HCT116 (cell line): Measurements from ENCODE around the gene SUCLG2. TPM values are rescaled to one million over a fixed set of nuclear protein-coding genes. Genes with fewer than 3 reads are reported as not detected.

Source experiments
- ATAC-seq: fragments of 200-7000 bp; cut with Tn5 transposase; 2 replicates; pipeline ENCODE4 v1.9.1; 2020; ENCODE audit warnings: mild to moderate bottlenecking, moderate library complexity
- BruUV-seq: library from RNA; stranded (reverse); fragments of 400-500 nt; replicated peaks from 2 replicates; lab custom pipeline; 2021; lab: Mats Ljungman, UMichigan
- CTCF ChIA-PET: fragments of 300-600 bp; sonication (Branson Sonifier 250); formaldehyde crosslinking; loops from one replicate; lab custom pipeline; 2021; ENCODE audit warnings: antibody characterized with exemption; lab: Charles Lee
- POLR2A ChIA-PET: fragments of 300-600, 350-600 bp; sonication (Branson Sonifier 250); formaldehyde crosslinking; loops from one replicate; lab custom pipeline; 2021; ENCODE audit warnings: antibody characterized with exemption; lab: Charles Lee
- RAD21 ChIA-PET, 2 experiments: fragments of 300-600 bp; sonication (Branson Sonifier 250); formaldehyde crosslinking; loops; one replicate each; lab custom pipeline; 2023; ENCODE audit warnings: low total read pairs in 2 of 2; ENCODE audit not compliant: uncharacterized antibody in 2 of 2, unreplicated experiment in 2 of 2, low non-redundant PET in 1 of 2; lab: Charles Lee
- DNase-seq: peaks from one replicate; pipeline ENCODE4 v3.0.0-alpha.2; 2010; ENCODE audit warnings: low read depth, low spot score
- H2AFZ ChIP-seq: fragments of 200-600 bp; shearing (Covaris generic), sonication (generic); 2 replicates; pipeline ENCODE4 v1.6.1; 2017; ENCODE audit warnings: low read depth, mixed run types, mixed read lengths, antibody characterized with exemption, low read length; ENCODE audit not compliant: poor library complexity, severe bottlenecking
- H3K27ac ChIP-seq: 2 replicates; pipeline ENCODE4 v1.5.1; 2012; ENCODE audit warnings: low read depth, low read length
- H3K27me3 ChIP-seq: fragments of 200-600 bp; sonication (generic); 2 replicates; pipeline ENCODE4 v1.6.1; 2016; ENCODE audit warnings: mixed run types, low read length, mixed read lengths; ENCODE audit not compliant: insufficient read depth
- H3K36me3 ChIP-seq, 2 experiments: fragments of 200-500 bp in 1 of 2; fragments of 200-600 bp in 1 of 2; sonication (Bioruptor generic) in 1 of 2; sonication (generic) in 1 of 2; 2 replicates each; pipeline versions ENCODE4 v1.5.1 to v1.6.1; 2014 to 2016; ENCODE audit warnings: low read length in 2 of 2, inconsistent platforms in 1 of 2, mixed read lengths in 1 of 2, mixed run types in 1 of 2; ENCODE audit not compliant: insufficient read depth in 2 of 2, control insufficient read depth in 1 of 2
- H3K4me1 ChIP-seq, 2 experiments: fragments of 200-600 bp in 1 of 2; sonication (generic) in 1 of 2; 2 replicates each; pipeline versions ENCODE4 v1.5.1 to v1.6.1; 2012 to 2017; ENCODE audit warnings: low read length in 2 of 2, inconsistent platforms in 1 of 2, mild to moderate bottlenecking in 1 of 2, mixed read lengths in 1 of 2, mixed run types in 1 of 2, moderate library complexity in 1 of 2; ENCODE audit not compliant: insufficient read depth in 2 of 2, control insufficient read depth in 1 of 2
- H3K4me2 ChIP-seq: fragments of 200-600 bp; sonication (generic); 2 replicates; pipeline ENCODE4 v1.6.1; 2017; ENCODE audit warnings: mixed run types, low read length, mixed read lengths
- H3K4me3 ChIP-seq, 2 experiments: fragments of 200-600 bp in 1 of 2; sonication (generic) in 1 of 2; replicated peaks in 1 of 2; 2 replicates each; pipeline ENCODE4 v1.5.1; 2011 to 2016; ENCODE audit warnings: low read length in 2 of 2, control low read depth in 1 of 2, low read depth in 1 of 2, mild to moderate bottlenecking in 1 of 2, mixed read lengths in 1 of 2, mixed run types in 1 of 2
- H3K79me2 ChIP-seq: fragments of 200-600 bp; sonication (generic); 2 replicates; pipeline ENCODE4 v1.6.1; 2017; ENCODE audit warnings: mild to moderate bottlenecking, mixed run types, low read length, moderate library complexity, mixed read lengths; ENCODE audit not compliant: insufficient read depth
- H3K9ac ChIP-seq: fragments of 200-600 bp; sonication (generic); 2 replicates; pipeline ENCODE4 v1.6.1; 2016; ENCODE audit warnings: low read length, mixed read lengths
- H3K9me2 ChIP-seq: fragments of 200-600 bp; sonication (generic), shearing (Covaris generic); 2 replicates; pipeline ENCODE4 v1.6.1; 2017; ENCODE audit warnings: mixed run types, mild to moderate bottlenecking, moderate library complexity; ENCODE audit not compliant: insufficient read depth
- H3K9me3 ChIP-seq, 2 experiments: fragments of 200-500 bp in 1 of 2; fragments of 200-600 bp in 1 of 2; sonication (Bioruptor generic) in 1 of 2; sonication (generic) in 1 of 2; 2 replicates each; pipeline ENCODE4 v1.6.1; 2014 to 2017; ENCODE audit warnings: low read length in 2 of 2, mixed read lengths in 2 of 2, inconsistent platforms in 1 of 2, low read depth in 1 of 2, mild to moderate bottlenecking in 1 of 2, mixed run types in 1 of 2, moderate library complexity in 1 of 2; ENCODE audit not compliant: control insufficient read depth in 1 of 2, insufficient read depth in 1 of 2
- H4K20me1 ChIP-seq: fragments of 200-600 bp; sonication (generic), shearing (Covaris generic); 2 replicates; pipeline ENCODE4 v1.6.1; 2017; ENCODE audit warnings: mixed run types, mild to moderate bottlenecking, moderate library complexity; ENCODE audit not compliant: insufficient read depth
- EZH2 ChIP-seq: fragments of 200-600 bp; sonication (generic); IDR thresholded peaks from 2 replicates; pipeline ENCODE4 v1.6.1; 2017; ENCODE audit warnings: antibody characterized with exemption, mixed run types
- JUND ChIP-seq: IDR thresholded peaks from 2 replicates; pipeline ENCODE4 v1.6.1; 2012
- ZNF274 ChIP-seq: fragments of 200-500 bp; sonication (Bioruptor generic); IDR thresholded peaks from 2 replicates; pipeline ENCODE4 v1.6.1; 2014; ENCODE audit warnings: mild to moderate bottlenecking, low read depth, low read length, inconsistent platforms
- intact Hi-C: fragments of 100-400 bp; cut with micrococcal nuclease; formaldehyde crosslinking; loops from 2 replicates; pipeline ENCODE4 v1.10.0; 2022
- total RNA-seq: library from RNA; stranded (reverse); gene quantifications from one replicate; pipeline ENCODE4 v1.2.1, GENCODE V29; 2021; ENCODE audit not compliant: unreplicated experiment
- TF ChIP-seq, protein P1 (sequence below): IDR thresholded peaks from 2 replicates; pipeline ENCODE4 v1.6.1; 2012
- TF ChIP-seq, protein P2 (sequence below): IDR thresholded peaks from 2 replicates; pipeline ENCODE4 v1.6.1; 2012; ENCODE audit warnings: low read depth

SUCLG2 gene
- total RNA-seq, 1 experiment from 2014 or later: 49.2 TPM

DNA sequence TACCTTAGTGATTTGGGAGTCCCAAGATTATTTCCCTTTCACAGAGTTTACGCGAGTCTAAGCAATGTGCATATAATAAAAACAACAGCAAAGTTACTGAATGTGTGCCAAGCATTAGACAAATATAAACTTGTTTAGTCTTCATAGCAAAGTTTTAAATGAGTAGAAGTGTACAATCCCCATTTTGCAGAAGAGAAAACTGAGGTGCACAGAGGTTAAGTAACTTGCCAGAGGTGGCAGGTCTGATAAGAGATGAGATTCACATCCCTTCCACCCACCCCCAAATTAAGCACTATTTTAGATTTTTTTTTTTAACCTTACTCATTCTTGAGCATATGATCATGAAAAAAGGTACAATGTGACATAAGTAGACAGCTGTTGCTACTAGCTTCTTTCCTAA is 2.2 kb upstream of the SUCLG2 start:
- no peaks in the 10 kb centered on the region for H3K9me2 ChIP-seq
- H3K36me3 ChIP-seq: no peaks in the 10 kb centered on the region
- RAD21 ChIA-PET: no interaction called here
- no peak overlapping the region for H2AFZ ChIP-seq
- peaks cover 5 to 18% of the 10 kb centered on the region in 2 experiments; a peak in 3 of 4 replicates for H3K4me1 ChIP-seq
- no peak overlapping the region for H3K9ac ChIP-seq
- CTCF ChIA-PET: no interaction called here
- TF ChIP-seq EZH2 (no peak), ZNF274 (no peak), JUND (no peak)
- TF ChIP-seq, protein P1, sequence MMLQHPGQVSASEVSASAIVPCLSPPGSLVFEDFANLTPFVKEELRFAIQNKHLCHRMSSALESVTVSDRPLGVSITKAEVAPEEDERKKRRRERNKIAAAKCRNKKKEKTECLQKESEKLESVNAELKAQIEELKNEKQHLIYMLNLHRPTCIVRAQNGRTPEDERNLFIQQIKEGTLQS: no peak
- TF ChIP-seq, protein P2, sequence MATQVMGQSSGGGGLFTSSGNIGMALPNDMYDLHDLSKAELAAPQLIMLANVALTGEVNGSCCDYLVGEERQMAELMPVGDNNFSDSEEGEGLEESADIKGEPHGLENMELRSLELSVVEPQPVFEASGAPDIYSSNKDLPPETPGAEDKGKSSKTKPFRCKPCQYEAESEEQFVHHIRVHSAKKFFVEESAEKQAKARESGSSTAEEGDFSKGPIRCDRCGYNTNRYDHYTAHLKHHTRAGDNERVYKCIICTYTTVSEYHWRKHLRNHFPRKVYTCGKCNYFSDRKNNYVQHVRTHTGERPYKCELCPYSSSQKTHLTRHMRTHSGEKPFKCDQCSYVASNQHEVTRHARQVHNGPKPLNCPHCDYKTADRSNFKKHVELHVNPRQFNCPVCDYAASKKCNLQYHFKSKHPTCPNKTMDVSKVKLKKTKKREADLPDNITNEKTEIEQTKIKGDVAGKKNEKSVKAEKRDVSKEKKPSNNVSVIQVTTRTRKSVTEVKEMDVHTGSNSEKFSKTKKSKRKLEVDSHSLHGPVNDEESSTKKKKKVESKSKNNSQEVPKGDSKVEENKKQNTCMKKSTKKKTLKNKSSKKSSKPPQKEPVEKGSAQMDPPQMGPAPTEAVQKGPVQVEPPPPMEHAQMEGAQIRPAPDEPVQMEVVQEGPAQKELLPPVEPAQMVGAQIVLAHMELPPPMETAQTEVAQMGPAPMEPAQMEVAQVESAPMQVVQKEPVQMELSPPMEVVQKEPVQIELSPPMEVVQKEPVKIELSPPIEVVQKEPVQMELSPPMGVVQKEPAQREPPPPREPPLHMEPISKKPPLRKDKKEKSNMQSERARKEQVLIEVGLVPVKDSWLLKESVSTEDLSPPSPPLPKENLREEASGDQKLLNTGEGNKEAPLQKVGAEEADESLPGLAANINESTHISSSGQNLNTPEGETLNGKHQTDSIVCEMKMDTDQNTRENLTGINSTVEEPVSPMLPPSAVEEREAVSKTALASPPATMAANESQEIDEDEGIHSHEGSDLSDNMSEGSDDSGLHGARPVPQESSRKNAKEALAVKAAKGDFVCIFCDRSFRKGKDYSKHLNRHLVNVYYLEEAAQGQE: no peak
- DNase-seq (no peak), ATAC-seq (no peak)
- H3K27me3 ChIP-seq: no peaks in the 10 kb centered on the region
- no TSS peak for BruUV-seq
- H3K4me3 ChIP-seq: no peak overlapping the region
- H3K27ac ChIP-seq: no peak overlapping the region
- no peaks in the 10 kb centered on the region for H3K9me3 ChIP-seq
- POLR2A ChIA-PET: no interaction called here
- no peak overlapping the region for H3K4me2 ChIP-seq
- no peaks in the 10 kb centered on the region for H4K20me1 ChIP-seq
- intact Hi-C loops: no loop called here
- peaks cover 26% of the 10 kb centered on the region for H3K79me2 ChIP-seq
